GM12875 (cell line): ENCODE measurements around the gene ATG14.

Experiments
- H3K4me3 ChIP-seq: one replicate; pipeline ENCODE4 v1.5.1; 2011; ENCODE audit warnings: low read depth, low read length, control low read depth
- TF ChIP-seq, protein P1 (sequence below): IDR thresholded peaks from 2 replicates; pipeline ENCODE4 v1.5.1; 2011; ENCODE audit warnings: low read depth, mild to moderate bottlenecking, control low read depth, inconsistent platforms, low read length, moderate library complexity, borderline replicate concordance; ENCODE audit not compliant: insufficient read depth

ATG14 gene

DNA sequence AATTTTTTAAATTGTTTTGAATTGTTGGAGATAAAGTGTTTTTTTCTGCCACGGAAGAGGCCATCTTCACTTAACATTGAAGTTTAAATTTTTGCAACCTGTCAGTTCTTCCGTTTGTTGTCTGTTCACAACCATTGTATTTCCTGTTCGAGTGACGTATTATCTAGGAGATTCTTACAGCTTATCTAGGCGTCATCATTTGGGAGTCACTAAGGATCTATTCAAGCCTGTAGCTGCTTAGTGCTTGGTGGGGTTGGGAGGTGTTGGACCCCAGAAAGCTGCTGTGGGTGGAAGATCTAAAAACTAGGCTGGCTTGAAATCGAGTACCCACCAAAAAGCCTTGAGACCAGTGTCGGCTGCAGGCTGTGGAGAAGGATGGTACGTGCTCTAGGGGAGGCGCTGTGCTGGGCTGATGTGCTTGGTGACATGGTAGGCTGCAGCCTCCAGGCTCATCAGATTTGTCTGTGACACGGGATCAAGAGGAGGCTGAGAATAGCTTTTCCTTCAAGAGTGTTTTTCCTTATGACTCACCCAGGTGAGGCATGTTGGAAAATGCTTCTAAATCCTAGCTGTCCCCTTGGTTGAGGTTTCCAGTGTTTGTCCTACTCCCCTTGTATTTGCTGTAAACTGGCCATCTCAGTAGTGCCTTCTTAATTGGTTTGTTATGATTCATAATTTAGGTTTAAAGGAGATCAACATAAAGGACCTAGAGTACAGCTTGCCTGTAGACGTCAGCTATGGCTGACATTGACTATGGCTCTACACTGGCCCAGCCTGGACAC is 57.8 kb downstream of the ATG14 start:
- H3K4me3 ChIP-seq = no peak overlapping the region
- TF ChIP-seq, protein P1, sequence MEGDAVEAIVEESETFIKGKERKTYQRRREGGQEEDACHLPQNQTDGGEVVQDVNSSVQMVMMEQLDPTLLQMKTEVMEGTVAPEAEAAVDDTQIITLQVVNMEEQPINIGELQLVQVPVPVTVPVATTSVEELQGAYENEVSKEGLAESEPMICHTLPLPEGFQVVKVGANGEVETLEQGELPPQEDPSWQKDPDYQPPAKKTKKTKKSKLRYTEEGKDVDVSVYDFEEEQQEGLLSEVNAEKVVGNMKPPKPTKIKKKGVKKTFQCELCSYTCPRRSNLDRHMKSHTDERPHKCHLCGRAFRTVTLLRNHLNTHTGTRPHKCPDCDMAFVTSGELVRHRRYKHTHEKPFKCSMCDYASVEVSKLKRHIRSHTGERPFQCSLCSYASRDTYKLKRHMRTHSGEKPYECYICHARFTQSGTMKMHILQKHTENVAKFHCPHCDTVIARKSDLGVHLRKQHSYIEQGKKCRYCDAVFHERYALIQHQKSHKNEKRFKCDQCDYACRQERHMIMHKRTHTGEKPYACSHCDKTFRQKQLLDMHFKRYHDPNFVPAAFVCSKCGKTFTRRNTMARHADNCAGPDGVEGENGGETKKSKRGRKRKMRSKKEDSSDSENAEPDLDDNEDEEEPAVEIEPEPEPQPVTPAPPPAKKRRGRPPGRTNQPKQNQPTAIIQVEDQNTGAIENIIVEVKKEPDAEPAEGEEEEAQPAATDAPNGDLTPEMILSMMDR = no peak

DNA sequence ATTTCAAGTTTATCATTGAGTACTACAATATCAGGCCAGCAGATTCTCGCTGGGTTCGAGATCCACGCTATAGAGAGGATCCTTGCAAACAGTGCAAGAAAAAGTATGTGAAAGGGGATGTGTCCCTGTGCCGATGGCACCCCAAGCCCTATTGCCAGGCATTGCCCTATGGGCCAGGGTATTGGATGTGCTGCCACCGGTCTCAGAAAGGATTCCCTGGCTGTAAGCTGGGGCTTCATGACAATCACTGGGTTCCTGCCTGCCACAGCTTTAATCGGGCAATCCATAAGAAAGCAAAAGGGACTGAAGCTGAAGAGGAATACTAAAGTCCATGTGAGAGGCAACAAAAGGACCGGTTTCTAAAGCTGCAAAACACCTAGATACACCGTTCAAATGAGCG is 59.4 kb downstream of the ATG14 start:
- TF ChIP-seq, protein P1 = no peak
- H3K4me3 ChIP-seq = no peak overlapping the region

DNA sequence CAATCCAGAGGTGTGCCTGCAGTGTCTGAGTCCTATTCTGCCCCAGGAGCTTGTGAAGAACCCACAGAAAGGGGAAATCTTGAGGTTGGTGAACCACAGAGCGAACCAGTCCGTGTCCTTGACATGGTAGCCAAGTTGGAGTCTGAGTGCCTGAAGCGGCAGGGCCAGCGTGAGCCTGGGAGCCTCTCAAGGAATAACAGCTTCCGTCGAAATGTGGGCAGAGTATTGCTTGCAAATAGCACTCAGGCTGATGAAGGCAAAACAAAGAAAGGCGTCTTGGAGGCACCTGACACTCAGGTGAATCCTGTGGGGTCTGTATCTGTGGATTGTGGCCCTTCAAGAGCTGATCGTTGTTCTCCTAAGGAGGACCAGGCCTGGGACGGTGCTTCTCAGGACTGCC is 60.5 kb downstream of the ATG14 start:
- TF ChIP-seq, protein P1 = no peak
- H3K4me3 ChIP-seq = no peak overlapping the region

DNA sequence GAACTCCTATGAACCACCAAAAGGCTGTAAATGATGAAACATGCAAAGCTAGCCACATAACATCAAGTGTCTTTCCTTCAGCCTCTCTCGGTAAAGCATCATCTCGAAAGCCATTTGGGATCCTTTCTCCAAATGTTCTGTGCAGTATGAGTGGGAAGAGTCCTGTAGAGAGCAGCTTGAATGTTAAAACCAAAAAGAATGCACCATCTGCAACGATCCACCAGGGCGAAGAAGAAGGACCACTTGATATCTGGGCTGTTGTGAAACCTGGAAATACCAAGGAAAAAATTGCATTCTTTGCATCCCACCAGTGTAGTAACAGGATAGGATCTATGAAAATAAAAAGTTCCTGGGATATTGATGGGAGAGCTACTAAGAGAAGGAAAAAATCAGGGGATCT is 61.2 kb downstream of the ATG14 start:
- no peak overlapping the region for H3K4me3 ChIP-seq
- TF ChIP-seq, protein P1 = no peak

DNA sequence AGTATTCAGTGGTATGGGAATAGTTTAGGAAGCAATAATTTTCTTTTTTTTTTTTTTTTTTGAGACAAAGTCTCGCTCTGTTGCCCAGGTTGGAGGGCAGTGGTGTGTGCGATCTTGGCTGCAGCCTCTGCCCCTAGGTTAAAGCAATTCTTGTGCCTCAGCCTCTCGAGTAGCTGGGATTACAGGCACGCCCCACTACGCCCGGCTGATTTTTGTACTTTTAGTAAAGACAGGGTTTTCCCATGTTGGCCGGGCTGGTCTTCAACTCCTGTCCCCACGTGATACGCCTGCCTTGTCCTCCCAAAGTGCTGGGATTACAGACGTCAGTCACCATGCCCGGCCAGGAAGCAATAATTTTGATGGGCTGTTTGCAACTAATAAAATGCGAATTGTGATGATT is 62.1 kb downstream of the ATG14 start:
- H3K4me3 ChIP-seq = no peak overlapping the region
- TF ChIP-seq, protein P1 = no peak

DNA sequence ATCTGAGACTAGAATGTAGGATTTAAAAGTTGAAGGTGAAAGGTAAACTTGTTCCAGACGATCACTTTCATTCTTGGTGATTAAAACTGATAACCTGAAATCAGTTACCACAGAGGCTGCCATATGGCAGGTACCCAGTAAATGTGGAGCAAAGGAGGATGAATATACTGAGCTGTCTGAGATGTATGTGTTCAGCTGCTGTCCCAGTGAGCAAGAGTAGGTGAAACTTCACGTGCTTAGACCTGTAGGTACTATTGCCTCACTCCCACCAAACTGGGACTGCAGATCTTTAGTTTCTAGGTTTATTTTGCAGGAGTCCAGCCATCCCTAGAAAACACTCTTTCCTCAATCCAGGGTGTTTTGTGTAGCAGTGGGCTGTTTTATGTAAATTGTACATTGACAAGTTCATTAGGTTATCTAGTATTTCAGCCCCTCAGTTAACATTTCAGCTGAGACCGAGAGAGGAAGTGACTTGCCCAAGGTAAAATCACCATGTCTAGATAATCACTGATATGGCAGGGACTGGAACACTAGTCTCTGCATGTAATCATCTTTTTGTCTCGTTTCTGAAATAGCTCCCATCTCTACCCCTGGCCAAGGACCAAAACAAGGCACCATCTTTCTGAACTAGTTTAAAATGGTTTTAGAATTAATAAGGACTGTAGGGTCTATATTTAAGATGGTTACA is 62.7 kb downstream of the ATG14 start:
- H3K4me3 ChIP-seq = no peak overlapping the region
- TF ChIP-seq, protein P1 = no peak

DNA sequence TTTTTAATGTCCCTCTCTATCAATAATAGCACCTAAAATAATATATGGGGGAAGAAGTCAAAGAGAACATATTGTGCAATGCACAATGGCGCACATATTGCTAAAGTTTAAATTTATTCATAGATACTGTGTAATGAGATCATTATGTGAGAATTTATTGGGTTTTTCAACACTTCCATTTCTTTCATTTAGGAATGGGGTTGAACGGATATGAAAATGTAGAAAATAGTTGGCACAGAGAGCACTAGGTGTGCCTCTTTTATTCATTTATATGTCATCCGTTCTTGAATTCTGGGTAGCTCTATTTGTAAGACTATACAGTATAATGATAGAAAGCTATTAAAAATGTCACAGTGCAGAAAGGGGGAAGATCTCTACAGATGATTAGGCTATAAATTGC is 63.9 kb downstream of the ATG14 start:
- TF ChIP-seq, protein P1 = no peak
- no peak overlapping the region for H3K4me3 ChIP-seq
